Fibroblast of skin of left biceps (primary cell): ENCODE data around the gene CTNND2.

ENCODE experiments used
- DNase-seq, 2 experiments: peaks; one replicate each; pipeline ENCODE4 v3.0.0-alpha.2; 2013; ENCODE audit warnings: low read depth in 2 of 2

The CTNND2 gene

DNA sequence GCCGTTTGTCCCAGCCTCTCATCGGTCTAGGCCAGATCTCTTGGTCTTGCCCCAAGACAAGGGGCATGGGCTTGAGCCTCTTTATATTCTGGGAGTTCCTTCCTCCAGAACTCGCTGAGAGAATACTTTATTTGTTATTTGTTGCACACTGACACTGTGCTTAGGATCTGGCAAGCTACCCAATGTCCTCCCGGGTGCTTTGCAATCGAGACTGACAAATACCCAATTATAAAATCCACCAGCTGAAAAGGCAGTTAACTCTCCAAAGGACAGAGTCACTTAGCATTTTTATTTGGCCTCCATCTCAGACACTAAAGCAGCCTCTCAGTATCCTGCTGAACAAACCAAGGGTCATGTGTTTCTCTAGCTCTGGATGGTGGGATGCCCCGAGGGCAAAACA lies 643.0 kb downstream of the CTNND2 start:
- DNase-seq = no peak

DNA sequence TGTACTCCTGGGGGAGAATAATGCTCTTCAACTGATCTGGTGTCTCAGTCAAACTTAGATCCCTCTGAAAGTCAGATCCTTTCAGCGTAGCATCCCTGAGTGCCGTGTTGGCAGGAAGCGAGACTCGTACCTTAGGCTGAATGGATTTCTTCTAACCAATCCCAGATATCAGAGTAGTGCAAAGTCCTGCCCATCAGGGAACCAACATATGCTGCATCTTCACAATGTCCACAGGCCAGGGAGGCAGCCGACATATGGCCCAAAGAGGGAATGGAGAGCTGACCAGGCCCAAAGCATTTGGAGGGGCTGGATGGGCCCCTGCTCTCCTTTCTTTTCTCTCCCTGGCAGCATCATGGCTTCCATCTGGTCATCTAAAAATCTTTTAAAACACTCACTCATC lies 646.2 kb downstream of the CTNND2 start:
- no peak for DNase-seq

DNA sequence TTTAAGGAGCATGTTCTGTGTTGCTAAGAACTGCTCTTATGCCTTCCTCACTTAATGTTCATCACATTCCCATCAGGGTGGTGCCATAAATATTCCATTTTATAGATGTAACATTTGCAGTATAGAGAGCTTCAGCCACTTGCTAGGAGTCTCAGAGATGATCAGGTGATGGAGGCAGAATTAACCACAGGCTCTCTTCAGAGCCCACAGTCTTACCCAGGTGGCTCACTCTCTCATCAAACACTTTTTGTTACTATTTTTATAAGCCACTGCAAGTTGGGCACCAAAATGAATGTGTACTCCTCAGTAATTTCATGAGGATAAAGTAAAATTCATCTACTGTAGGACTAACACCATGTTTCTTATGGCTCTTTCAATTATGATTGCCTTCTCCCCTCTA lies 651.7 kb downstream of the CTNND2 start:
- no peak for DNase-seq

DNA sequence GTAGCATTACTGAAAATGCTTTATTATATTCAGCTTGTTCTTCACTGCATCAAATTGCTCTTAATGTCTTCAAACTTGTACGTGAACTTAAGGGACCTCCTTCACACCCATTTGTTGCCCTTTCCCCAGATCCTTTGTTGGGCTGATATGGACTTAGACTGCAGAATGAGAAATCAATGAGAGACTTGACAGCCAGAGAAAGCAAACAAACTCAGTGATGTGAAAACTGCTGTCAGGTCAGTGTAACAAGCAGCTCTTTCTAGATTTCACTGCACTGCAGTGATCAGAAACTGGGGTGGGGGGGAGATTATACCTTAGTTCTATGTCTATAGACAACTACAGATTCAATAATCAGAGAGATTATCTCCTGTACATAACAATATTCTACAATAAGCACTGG lies 652.2 kb downstream of the CTNND2 start:
- no peak for DNase-seq

DNA sequence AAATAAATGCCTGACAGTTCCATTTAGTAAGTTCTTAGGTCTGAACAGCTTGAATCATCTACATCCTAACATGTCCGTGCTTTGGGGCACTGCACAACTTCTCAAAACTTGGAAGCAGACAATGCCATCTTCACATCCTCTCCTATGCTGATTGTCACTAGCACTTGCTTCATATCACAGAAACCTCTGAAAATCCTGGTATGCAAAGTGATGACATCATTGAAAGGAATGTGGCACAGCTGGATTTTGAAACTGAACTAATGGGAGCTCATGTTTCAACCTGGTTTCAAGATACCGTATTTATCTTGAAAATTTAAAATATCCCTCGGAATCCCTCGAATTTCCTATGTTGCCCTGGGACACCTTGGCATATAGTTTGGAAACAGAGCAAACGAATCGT lies 653.0 kb downstream of the CTNND2 start:
- DNase-seq = no peak

DNA sequence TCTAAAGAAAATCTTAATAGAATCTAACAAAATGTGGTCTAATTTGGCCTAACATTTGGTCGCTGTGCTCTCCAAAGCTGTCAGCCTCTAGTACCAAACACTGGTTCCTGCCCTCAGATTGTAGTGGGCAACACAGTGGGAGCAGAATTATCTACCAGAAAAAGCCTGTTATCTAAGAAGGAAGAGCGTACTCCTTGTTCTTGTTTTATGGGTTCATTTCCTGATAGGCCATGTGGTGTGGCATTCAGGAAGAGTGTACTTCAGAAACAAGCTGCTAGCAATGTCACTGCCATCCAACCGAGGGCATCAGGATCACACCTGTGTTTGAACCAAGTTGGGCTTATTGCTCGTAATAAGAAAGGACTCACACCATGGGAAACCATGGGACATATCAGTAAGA lies 655.3 kb downstream of the CTNND2 start:
- DNase-seq = no peak

DNA sequence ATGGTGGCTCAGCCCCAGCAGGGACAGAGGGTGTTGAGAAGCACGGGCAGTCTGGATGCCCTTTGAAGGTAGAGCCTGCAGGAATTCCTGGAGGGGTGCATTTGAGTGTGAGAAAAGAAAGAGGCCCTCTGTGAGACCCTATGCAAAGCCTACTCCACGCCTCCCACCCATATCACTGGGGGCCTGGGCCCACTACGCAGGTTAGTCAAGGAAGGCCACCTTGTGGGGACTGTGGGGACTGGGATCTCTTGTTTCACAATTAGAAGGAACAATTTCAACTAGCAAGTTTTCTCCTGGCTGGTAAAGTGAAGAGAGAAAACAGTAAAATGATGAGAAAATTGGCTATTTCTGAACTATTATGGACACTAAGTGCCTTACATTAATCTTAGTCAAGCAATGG lies 657.0 kb downstream of the CTNND2 start:
- DNase-seq = no peak

DNA sequence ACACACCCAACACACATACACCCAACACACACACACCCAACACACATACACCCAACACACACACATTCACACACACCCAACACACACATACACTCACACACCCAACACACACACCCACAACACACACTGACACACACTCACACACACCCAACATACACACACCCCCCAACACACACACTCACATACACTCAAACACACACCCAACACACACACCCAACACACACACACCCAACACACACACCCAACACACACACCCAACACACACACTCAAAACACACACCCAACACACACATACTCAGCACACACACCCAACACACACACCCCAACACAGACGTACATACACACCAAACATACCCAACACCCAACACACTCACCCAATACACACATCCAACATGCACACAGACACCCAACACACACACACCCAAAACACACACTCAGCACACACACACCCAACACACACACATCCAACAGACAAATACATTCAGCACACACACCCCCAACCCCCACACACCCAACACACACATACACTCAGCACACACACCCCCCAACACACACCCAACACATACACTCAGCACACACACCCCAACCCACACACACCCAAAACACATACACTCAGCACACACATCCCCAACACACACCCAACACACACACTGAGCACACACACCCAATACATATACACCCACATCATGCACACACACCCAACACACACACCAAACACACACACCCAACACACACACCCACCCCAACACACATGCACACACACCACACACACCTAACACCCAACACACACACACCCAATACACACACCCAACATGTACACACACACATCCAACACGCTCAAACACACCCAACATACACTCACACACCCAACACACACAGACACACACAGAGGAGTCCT lies 663.7 kb downstream of the CTNND2 start:
- no peak for DNase-seq

DNA sequence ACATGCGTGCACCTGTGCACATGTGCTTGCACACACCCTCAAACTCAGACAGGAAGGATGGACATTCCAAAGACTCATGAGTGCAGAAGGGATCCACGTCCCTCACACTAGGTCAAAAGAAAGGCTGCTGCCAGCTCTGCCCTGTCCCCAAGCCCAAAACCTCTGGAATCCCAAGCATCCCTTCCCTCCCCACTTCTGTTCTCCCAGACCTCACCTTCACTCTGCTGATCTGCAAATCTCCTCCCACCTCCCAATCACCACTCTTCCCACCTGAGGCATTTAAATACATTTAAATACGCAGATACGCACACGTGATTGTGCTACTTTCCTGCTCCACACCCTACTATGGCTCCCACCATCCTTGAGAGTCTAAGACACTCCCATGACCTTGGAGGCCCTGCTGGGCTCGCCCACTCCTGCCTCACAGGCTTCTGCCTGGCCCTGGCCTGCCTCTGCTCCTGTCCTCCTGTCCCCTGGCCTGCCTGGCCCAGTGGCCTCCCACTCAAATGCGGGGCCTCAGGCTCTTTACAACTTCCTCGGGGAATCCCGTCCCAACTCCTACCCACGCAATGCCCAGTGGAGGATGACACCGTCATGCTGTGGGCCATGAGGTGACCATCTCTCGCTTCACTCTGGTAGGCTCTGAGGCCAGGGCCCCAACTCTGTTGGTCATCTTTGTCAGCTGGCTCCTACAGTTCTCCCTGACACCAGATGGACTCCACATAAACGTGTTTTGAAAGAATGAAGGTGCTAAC lies 664.8 kb downstream of the CTNND2 start:
- no peak for DNase-seq

DNA sequence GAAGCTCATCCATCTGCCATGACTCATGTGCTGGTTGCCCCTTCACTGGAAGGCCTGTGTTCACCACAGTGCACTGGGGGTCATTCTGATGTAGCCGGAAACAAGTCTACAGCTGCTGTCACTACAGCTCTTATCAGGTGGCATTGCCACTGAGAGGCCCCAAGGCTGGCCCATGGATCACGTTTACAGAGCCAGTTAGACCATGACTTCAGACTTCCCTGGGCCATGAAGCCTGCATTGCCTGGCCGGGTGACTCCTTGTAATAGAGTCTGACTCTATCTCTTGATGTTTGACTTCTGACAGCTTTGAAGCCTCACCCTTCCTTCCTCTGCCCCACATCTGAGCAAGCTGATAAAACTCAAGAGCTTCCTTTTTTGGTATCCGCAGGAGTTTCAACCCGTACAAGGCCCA lies 669.7 kb downstream of the CTNND2 start:
- DNase-seq = no peak

DNA sequence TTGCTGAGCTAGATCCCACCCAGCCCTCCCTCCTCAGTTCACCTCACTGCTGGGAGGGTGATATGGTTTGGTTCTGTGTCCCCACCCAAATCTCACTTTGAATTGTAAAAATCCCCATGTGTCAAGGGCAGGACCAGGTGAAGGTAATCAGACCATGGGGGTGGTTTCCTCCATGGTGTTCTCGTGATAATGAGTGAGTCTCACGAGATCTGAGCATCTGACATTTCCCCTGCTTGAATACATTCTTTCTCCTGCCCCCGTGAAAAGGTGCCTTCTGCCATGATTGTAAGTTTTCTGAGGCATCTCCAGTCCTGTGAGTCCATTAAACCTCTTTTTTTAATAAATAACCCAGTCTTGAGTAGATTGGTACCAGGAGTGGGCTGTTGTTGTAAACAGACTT lies 673.4 kb downstream of the CTNND2 start:
- no peak for DNase-seq

DNA sequence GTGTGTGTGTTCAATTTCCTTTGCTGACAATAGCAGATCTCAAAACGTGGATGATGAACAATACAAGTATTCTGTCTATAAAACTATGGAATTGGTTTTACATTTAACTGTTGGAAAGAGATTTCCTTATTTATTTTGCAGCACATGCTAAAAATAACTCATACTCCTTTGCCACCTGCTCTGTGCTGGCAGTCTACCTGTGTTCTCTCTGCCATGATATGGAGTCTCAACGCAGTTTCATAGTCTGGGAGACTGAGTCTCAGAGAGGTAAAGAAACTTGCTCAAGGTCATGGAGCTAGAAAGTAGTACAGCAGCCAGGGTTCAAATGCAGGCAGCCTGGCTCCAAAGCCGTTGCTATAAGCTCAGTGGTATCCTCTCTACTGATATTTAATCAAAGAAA lies 677.2 kb downstream of the CTNND2 start:
- no peak for DNase-seq

DNA sequence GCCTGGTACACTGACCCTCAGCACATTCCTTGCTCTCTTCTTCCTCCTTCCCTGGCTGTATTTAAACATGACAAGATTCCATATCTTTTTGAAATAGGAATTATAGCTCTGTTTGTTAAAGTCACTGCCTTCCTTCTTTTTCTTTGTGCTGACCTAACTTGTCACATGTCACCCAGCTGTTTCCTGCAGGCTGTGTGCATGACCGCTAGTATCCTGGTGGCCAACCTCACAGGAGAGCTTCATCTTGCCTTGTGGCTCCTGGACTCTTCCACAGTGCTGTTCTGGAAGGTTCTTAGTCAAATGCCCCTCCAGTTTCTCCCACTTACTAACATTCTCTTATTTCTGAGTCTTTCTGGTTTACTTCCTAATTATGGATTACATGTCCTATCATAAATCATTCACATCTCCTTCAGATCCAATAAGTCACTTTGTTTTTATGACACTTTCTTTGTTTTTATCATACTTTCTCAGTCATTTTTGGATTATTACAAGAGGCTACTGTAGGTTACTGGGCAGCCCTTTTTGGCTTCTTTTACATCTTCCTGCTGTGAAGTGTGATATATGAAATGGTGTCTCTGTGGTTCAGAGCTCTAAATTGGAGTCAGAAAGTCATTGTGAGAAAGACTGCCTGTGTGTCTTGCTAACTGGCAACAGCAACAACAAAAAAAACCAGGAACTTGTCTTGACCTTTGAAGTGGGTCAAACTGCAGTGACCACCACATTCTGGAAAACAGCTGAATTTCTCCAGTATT lies 679.6 kb downstream of the CTNND2 start:
- DNase-seq = no peak

DNA sequence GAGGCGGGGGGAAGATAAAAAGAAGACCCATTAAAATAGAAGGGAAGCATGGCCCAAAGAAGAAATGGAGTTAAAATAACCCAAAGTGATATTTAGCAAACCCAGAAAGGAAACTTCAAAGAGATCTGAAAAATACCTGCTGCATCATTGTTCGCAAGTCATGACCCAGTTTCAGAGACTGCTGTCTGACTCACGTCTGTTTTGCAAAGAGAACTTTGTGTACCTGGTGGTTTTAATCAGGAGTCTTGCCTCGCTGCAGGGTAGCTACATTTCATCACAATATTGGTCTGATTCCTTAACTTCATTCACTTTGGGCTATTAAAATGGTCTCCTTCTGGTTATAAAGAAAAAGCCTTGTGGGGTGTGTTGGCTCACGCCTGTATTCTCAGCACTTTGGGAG lies 682.1 kb downstream of the CTNND2 start:
- no peak for DNase-seq

DNA sequence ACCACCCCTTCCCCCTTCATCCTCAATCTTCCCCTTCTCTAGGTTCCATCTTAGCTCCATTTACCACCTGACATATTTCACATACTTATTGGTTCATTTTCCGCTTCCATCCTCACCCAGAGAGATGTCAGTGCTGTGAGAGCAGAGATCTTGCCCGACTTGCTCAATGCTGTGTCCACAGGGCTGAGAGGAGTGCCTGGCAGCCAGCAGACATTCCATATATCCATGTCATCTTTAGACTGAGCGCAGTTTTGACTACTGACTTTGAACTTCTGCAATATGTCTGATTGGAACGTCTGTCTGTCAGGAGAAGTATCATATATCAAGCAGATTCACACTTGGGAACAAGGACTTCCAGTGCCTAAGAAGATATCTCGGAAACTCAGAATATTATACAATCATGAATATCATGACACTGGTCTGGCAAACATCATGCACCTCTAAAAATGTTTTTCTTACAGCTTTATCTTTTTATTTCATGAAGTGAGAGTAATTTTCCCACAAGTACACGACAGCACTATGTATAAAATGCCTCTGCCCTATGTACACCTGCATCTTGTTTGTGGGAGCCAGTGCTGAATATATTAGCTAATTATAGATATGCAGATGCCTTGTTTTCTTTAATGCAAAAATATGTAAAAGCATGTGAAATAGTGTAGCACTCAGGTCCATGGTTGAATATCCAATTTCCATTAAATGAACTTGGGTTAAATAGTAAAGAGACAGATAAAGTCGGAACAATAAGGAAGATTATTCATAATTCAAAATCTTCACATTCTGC lies 689.2 kb downstream of the CTNND2 start:
- DNase-seq = no peak

DNA sequence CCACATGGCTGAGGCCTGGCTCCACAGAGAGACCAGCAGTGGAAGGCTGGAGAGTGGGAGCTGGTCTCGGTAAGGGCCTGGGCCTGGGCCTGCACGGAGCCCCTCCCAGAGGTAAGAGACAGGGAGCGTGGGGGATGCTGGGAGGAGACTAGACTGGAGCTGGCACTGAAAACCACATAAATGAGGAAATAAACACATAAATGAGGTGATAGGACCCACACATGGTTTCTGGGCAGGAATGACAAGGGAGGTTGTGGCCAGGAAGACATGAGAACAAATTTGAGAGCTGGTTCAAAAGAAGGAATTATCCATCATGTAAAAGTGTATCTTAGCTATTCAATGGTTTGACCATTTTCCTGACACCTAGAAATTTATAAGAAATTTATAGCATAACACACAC lies 691.5 kb downstream of the CTNND2 start:
- DNase-seq = no peak

DNA sequence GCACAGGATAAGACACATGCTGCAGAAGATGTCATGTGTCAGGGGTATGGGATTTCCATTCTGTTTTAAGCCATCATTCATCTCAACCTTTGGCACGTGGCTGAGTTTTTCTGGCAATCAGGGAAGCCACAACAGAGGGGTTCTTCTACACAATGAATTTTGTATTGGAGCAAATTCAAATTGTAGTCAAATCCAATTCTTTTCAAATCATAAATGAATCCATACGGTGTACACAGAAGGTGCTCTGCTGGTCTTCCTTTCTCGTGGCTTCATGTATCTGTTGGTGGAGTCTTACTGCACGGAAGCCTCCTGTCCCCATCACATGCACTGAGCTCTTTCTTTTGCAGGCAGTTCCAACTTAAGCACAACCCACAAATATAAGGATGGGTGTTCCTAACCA lies 706.5 kb downstream of the CTNND2 start:
- no peak for DNase-seq

DNA sequence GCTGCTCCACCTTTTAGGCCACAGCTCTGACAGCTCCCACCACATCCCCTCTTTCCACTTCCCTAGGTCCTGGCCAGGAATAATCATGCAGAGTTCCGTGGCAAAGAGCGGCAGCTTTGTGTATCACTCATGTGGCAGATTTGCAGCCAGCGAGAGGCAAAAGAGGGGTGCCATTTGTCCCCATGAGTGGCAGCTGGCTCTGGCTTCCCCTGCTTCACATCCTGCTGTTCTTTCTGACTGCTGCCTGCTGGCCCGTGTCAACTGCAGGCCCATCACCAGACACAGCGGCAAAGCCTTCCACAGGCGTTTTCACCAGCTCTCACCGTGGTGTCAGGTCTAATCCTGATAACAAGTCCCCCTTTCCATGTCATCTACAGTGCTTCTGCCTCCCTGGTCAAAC lies 712.6 kb downstream of the CTNND2 start:
- no peak for DNase-seq

DNA sequence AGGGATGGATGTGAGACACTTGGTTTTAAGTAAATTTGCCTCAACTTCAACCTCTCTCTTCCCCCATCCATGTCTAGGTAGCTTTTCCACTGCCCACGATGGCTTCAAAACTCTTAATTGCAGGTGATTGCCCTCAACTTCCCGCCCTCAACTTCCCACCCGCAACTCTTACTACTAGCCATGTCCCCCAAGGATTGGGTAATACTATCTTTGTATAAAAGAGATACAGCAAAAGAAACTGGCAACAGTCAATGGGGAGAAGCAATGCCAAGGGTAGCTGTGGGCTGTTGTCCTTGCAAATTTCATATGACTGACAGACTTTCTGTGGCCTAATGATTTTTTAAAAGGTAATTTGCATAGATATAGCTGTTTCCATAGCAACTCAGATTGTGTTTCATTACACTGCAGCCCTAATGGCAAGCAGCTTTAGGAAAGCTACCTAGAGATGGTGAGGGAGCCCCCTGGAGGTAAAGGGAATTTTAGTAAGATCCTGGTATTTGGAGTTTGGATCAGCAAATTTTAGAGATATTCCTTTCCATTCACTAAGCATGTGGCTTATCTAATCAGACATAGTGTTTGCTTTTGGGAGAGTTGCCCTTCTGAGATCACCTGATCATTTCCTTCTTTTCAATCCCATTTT lies 721.7 kb downstream of the CTNND2 start:
- DNase-seq = peak; percentile 5 to 8

DNA sequence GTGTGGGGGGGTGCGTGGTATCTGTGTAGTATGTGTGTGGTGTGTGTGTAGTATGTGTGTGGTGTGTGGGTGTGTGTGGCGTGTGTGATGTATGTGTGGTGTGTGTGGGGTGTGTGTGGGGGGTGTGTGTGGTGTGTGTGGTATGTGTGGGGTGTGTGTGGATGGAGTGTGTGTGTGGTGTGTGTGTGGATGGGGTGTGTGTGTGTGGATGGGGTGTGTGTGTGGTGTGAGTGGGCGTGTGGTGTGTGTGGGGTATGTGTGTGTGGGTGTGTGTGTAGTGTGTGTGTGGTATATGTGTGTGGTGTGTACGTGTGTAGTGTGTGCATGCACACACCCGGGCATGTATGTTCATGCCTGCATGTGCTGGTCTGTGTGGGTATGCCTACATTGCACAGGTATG lies 722.3 kb downstream of the CTNND2 start:
- DNase-seq = no peak

DNA sequence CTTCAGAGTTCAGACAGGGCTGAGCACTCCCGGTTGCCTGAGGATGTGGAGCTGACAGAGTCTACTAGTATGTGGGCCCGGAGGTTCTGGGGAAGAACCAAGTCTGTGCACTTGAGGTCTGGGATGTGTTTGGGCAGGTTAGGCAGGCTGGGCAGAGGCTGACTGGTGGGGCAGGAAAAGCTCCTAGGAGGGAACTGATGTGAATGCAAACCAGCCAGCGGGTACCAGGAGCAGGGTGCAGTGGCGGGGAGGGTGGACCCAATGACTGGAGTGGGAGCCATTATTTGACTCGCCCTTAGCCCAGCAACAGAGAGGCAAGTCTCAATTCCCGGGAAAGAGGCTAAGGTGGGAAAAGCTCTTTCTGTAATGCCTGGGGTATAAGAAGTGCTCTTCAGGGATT lies 723.4 kb downstream of the CTNND2 start:
- no peak for DNase-seq
